ENCODE data around the gene NCOA7. TPM values are rescaled to one million over a fixed set of nuclear protein-coding genes. Genes with fewer than 3 reads are reported as not detected.
"Not testable (repeated sequence)": the region's sequence is repeated elsewhere in the genome, so short reads cannot be mapped to it uniquely, and the experiment has no call there.

Gene NCOA7
- total RNA-seq, 1 donor from 2014 or later: 12.5 TPM

DNA sequence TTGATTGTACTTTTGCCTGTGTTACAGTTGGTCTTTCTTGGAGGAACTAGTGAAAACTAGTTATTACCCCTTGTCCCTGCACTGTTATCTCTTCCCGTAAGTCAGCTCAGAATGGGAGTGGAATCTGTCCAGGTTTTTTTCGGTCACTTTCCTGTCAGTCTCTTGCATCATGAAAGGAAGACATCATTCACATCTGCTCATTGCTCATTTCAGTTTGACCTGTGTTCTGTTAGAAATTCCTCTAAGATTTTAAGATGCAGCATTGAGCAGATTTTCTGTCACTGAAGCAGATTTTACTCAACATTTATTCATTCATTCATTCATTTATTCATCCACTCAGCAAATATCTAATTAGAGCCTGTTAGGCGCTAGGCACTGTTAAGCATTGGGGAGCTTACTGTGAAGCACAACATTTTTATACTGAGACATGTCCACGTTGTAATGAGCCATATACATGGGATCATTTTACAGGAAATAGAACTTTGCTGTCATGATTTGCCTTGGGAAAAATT is 132.7 kb downstream of the NCOA7 start:
- ATAC-seq: no peak
- no peak for DNase-seq (ENCODE audit: missing footprints)
- intact Hi-C loops (cut with DNase I): no loop called here

DNA sequence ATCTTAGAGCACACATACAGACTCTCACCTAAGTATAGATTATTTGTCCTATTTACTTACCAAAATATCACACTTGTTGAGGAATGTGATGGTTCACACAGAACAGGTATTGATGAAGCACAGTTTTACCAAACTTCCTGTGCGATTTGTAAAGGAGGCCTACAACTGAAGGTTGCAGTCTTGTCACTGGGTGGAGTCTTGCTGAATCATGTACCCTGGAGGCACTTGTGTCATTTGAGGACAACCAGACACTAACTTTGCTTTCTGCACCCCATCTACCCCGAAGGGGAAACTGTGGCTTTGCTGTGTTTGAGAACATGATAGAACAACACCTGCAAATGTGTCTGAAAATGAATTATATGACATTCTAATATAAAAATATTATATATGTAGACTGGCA is 133.4 kb downstream of the NCOA7 start:
- DNase-seq (ENCODE audit: missing footprints) (no peak), ATAC-seq (peak; percentile 46)
- intact Hi-C loops (cut with DNase I): no loop called here

DNA sequence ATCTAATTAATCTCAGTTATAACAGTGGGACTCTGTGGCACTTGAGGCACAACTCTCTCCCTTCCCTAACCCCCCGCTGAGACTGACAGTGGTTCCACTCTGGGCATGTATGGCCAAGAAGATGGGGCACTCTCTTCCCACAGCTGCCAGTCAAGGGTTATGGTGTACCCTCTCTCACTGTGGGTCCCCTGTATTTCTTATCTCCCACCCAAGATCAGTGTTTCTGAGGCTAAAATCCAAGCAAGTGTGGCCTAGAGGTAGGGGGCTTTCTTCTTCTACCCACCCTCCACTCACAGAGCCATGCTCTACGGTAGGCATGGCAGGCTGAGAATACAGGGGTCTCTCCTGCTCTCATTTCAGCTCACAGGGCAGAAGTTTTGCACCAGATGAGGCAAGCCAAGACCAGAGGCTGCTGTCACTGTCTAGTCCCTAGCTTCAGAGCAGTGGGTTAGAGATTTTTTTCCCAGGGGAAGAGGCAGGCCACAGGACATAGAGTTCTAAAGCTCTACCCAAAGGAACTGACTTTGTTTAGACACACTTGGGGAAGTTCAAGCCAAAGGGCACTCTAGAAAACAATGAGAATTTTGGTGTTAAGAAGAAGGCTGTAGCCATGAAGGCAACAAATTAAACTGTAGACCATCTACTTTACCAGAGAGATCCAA is 134.1 kb downstream of the NCOA7 start:
- intact Hi-C loops (cut with DNase I): no loop called here
- DNase-seq (ENCODE audit: missing footprints) (no peak), ATAC-seq (peak; percentile 26)

DNA sequence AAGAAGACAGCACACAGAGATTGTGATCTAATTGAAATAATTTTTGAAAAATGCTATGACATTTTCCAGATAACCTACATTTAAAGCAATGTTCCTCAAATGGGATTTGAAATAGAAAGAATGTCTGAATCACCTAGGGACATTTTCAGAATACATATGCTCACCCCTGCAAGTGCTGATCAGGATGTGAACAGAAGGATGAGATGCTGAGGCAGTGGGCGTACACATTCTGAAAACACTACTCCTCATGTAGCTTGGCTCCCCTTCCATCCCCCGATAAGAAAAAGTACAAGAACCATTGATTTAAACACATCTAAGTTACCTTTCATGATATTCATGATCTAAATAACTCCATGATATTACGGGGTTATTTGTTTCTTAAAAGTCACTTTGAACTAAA is 136.0 kb downstream of the NCOA7 start:
- ATAC-seq (no peak), DNase-seq (ENCODE audit: missing footprints) (no peak)
- intact Hi-C loops (cut with DNase I): no loop called here

DNA sequence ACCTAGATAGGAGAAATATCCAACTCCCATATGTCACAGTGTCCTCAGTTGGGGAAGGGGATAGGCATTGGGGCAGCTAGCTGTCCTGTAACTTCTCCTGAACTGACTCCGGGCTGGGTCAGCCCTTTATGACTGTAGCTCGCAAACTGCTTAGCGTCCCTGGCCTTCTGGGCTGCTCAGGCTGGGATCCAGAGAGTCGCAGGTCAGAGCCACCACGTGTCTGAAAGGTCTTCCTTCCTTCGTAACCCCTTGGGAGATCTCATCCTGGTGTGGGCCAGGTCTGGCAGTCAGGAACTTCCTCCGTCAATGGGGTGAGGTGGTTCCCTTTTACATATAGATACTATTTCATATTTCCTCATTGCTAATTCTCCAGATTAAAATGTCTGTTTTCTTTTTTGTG is 137.0 kb downstream of the NCOA7 start:
- DNase-seq (ENCODE audit: missing footprints) (no peak), ATAC-seq (no peak)
- intact Hi-C loops (cut with DNase I): no loop called here

DNA sequence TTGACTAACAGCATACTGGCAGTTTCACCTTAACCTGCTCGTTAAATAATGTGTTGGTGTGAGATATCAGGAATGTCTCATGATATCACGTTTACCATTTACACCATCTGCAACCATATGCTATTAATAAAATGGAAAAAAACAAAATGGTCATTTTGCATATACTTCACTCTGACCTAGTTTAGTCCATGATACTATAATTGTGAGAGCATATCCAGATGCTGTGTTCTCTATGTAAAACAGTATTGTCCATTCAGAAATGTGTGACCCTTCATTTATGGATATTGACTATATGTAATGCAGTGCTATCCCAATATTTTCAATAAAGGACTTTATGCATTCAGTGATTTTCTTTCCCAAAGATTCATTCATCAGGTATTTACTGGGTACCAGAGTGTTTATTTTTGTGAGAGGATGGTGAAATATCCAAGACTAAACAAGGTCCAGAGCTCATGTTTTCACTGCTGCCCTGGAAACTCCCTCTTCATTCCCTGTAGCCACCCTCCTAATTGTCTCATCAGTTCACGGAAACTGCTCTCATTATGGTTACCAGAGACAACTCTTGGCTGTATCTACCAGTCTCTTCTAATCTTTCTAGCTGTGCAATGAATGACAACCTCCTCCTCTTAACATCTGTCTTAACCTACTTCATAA is 140.1 kb downstream of the NCOA7 start:
- intact Hi-C loops (cut with DNase I): no loop called here
- DNase-seq (ENCODE audit: missing footprints) (no peak), ATAC-seq (no peak)

DNA sequence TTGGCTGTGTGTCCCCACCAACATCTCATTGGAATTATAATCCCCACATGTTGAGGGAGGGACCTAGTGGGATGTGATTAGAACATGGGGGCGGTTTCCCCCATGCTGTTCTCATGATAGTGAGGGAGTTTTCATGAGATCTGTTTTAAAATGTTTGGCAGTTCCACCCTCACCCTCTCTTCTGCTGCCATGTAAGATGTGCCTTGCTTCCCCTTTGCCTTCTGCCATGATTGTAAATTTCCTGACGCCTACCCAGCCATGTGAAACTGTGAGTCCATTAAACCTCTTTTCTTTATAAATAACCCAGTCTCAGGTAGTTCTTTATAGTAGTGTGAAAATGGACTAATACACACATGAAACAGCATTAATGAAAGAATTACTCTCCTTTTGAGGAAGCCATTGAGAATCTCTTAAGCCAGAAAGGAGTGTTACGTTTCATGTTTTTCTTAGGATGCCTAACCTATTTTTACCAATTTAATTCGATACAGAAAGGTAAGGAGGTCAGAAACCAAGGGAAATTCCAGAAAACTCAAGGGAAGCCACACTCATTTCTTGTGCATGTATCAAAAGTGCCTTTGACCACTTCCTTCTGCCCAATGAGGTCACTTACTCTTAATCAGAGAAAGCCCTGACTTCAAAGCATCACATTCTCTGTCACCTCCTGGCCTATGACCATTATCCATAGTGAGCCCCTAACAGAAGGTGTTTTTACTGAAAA is 141.1 kb downstream of the NCOA7 start:
- intact Hi-C loops (cut with DNase I): no loop called here
- ATAC-seq: no peak
- no peak for DNase-seq (ENCODE audit: missing footprints)

DNA sequence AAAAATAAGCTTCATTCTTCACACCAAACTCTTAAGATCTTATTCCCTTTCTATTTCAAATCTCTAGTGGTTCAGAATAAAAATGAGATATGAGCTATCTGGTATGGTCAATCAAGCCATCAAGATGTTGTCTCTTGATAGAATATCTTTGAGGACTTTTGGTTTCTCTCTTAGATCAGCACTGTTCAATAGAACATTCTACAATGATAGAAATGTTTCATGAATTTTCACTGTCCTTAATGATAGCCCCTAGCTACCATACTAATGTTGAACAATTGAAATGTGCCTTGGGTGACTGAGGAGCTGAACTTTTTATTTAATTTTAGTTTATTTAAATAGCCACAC is 141.7 kb downstream of the NCOA7 start:
- intact Hi-C loops (cut with DNase I): no loop called here
- DNase-seq (ENCODE audit: missing footprints): no peak
- ATAC-seq: no peak

DNA sequence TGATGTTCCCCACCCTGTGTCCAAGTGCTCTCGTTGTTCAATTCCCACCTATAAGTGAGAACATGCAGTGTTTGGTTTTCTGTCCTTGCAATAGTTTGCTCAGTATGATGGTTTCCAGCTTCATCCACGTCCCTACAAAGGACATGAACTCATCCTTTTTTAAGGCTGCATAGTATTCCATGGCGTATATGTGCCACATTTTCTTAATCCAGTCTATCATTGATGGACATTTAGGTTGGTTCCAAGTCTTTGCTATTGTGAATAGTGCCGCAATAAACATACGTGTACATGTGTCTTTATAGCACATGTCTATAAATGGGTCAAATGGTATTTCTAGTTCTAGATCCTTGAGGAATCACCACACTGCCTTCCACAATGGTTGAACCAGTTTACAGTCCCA is 144.8 kb downstream of the NCOA7 start:
- intact Hi-C loops (cut with DNase I); DNase-seq (ENCODE audit: missing footprints); ATAC-seq: not testable (repeated sequence)

DNA sequence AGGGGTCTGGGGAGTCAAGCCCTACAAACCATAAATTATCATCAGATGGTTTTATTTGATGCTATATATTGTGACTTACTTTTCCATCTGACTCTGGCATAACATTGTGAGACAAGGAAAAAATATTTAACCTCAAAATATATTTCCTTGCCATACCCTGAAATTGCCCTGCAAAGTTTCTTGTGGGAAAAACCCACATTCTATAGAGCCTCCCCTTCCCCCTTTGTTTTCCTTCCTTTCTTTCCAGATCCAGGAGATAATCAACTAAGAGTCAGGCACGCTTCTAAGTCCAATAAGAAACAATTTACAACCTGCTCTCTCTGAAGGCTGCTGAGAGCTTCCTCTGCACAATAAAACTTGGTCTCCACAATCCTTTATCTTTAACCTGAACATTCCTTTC is 148.3 kb downstream of the NCOA7 start:
- ATAC-seq (no peak), DNase-seq (ENCODE audit: missing footprints) (no peak)
- intact Hi-C loops (cut with DNase I): no loop called here

DNA sequence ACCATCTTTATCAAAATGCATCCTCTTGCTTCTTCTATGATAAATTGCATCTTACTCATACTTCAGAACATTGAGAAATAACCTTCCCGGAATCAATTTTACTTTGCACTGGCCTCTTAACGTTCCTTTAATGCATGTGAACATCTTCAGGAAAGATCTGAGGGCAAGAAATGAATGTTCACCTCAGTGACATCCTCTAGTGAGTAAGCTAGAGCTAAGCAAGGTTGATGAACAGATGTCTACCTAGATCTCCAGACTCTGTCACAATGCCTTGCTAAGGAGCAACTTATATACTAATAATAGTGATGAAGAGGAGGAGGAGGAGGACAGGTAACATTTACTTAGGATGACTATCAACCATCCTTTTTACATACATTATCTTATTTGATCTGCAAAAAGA is 149.0 kb downstream of the NCOA7 start:
- intact Hi-C loops (cut with DNase I): no loop called here
- ATAC-seq (no peak), DNase-seq (ENCODE audit: missing footprints) (no peak)

DNA sequence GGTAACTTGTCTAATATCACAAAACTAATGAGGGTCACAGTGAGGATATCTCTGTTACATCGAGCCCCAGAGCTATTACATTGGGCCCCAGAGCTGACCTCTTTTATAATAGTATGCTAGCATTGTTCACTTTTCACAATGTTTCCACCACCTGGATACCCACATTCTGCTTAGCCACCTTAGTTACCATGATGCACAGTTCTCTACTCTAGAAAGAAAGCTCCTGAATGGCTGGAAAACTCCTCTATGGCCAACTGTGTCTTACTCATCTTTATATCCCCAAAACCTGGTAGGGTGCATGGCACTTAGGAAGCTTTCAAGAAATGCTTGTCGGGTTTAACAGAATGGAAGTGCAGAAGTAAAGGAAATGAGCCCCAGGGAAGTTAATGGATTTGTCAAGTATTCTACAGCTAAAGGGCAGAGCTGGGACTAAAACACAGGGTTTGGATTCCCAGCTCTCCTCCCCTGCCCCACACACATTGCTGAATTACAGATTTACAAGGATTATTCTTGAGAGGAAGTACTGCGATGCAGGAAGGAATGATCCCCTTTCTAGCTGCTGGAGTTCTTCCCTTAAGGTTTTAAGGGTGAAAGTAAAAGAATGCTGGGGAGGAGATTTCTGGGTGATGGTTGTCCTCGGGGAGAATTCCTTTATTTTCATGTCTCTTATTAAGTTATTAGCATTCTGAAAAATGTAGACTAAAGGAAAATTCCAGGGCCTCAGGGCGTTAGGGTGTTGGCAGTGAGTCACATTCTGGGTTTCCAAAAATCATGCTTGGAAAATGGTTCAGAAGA is 149.7 kb downstream of the NCOA7 start:
- DNase-seq (ENCODE audit: missing footprints): no peak
- ATAC-seq: no peak
- intact Hi-C loops (cut with DNase I): no loop called here

DNA sequence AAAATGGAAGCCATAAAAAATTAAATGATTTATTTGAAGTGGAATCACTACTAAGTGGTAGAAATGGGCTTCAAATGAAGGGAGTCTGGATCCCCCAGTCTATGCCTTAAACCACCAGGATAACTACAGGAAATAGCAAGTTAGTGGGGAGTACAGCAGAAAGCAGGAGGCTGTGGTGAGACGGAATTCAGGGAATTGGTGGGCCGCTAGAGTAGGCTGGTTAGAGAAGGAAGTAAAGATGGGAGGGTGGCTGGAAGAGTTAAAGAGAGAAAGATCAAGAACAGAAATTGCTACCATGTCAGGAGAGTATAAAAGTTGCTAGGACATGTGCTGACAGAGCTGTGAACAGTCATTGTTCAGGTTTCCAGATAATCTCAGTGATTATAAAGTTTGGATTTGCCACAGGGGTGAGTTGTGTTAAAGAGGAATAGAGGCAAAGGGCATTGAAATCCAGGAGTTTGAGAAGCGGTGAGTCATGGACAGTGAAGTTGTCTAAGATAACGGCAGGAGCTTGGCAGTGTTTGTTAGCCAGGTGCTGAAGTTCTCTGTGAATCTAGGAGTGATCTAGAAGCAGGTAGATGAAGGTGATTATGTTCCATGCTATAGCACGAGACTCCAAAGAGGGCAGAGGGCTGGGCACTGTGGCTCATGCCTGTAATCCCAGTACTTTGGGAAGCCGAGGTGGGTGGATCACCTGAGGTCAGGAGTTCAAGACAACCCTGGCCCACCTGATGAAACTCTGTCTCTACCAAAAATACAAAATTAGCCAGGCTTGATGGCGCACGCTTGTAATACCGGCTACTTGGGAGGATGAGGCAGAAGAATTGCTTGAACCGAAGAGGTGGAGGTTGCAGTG is 152.1 kb downstream of the NCOA7 start:
- intact Hi-C loops (cut with DNase I): no loop called here
- no peak for ATAC-seq
- DNase-seq (ENCODE audit: missing footprints): no peak

DNA sequence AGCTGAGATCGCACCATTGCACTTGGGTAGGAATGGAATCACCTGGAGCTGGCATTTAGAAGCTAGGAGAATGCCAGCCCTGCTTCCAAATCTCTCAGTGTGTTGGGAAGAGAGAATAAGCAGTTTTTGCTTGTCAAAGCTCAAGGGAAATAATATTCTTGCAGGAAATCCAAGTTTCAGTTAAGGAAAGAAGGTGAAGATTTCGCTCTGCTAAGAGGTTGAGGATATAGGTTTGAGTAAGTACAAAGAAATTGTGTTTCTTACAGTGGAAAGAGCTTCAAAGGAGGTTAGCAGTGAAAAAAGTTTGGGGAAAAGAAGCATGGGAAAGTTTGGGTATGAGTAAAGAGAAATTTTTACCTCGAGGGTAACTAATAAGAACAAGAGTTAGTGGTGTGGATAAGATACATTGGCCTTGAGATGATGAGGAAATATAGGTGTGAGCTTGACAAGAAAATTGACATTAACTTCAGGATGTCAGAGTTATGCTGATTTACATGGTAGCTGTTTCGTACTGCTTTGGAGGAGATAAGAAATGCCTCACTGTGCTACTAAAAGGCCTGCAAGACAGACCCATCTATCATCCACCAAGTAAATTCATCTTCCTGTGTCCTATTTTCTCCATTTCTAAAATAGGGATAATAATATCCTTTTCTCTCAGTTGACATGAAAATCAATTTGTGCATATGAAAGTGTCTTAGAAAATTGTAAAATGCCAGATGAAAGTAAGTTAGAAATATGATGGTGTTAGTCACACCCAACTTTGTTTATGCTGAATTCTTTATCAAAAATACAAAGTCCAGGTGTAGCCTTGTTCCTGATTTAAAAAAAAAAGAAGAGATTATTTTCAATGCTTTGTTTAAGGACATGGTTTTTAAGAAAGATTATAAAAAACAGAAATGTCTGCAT is 153.0 kb downstream of the NCOA7 start:
- DNase-seq (ENCODE audit: missing footprints) (no peak), ATAC-seq (no peak)
- intact Hi-C loops (cut with DNase I): no loop called here

DNA sequence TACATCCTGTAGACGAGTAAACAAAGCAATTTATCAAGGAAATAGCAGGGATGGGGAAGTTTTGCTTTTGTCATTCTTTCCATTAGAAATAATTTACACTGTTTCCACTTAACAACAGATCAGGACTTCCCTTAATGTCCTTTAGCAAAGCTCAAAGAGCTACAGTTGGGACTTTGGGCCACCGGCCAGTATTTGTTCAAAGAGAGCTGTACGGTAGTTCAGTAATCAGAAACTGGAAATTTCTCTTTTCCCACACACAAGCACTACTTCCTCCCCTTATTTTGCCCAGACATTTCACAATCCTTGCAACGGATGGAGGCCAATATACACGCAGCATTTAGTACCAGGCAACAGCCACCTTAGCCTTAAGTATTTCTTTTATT is 153.7 kb downstream of the NCOA7 start:
- DNase-seq (ENCODE audit: missing footprints) (no peak), ATAC-seq (peak; percentile 83)
- intact Hi-C loops (cut with DNase I): no loop called here

DNA sequence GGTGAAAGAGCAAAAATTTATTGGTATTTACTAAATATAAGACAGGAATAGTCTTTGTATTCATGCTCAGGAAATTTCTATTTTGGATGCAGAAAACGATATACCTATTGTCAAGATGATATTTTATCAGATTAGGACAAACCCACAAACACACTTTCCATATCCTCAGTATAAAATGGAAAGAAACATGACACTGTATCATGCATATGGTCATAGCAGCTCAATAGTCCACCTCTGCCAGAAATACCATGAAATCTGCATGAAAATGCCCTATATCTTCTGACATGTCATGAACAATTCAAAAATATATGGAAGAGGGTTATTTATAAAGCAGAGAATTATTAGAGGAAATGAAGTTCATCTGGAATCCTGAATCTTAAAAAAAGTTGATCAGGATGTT is 154.1 kb downstream of the NCOA7 start:
- no peak for DNase-seq (ENCODE audit: missing footprints)
- no peak for ATAC-seq
- intact Hi-C loops (cut with DNase I): no loop called here

DNA sequence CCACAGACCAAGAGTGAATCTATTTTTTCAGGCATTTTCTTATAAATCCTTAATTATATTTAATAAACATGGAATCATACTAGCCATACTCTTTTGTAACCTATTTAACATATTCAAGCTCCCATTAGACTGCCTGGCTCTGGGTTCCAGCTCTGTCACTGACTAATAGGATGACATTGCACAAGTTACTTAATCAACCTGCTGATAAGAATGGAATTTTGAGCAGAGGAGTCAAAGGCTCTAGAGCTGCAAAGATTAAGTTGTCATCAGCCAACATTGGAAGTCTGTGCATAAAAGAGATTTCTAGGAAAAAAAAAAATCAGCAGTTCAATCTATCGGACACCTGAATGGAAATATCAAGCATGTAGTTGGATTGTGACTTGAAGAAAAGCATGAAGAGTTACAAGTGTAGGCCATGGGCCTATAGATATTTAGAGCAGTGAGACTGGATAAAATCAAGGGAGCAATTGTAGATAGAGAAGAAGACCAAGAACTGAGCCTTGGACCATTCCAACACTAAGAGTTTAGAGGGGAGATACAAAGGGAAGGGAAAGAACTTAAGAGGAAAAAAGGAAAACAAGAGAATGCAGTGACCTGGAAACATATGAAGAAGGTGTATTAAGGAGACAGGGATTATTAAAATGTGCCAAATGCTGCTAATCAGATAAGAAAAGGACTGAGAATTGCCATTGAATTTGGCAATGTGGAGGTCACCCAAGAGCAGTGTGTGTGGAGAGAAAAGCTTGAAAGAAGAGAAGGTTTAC is 154.8 kb downstream of the NCOA7 start:
- peak; percentile 66 for ATAC-seq
- intact Hi-C loops (cut with DNase I): no loop called here

More for the DNA sequence above, 154.8 kb downstream of the NCOA7 start:
- no peak for DNase-seq (ENCODE audit: missing footprints)

All from Right ventricle myocardium inferior (tissue), 1 donor.